ENCODE results near the gene CCT2.

CCT2 gene

DNA sequence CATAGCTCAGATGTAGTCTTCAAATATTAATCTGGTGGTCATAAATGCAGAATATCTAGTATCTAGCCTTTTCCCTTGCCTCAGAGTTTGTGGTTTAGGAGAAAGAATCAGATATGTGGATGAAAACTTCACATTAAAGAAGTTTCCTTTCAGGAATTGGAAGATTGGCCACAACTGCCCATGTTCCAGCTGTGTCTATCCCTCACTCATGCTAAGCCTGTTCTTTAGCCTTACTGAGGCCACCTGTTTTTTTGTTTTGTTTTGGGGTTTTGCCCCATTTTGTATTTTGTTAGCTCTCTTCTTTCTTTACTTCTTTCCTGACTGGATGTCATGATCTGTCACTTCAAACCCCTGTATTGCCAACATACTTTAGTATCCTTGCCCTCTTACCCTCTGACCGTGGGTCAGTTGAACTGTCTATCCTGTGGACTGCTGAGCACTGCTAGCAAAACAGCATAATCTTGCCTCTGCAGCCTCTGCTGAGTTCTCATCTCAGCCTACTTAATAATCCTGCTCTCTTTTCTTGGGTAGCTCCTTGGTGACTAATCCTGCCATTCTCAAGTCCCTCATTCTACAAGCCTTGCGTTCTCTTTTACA, 22.0 kb upstream of the CCT2 start:
- H3K4me2 ChIP-seq (ENCODE audit: low read length): no peak overlapping the region

DNA sequence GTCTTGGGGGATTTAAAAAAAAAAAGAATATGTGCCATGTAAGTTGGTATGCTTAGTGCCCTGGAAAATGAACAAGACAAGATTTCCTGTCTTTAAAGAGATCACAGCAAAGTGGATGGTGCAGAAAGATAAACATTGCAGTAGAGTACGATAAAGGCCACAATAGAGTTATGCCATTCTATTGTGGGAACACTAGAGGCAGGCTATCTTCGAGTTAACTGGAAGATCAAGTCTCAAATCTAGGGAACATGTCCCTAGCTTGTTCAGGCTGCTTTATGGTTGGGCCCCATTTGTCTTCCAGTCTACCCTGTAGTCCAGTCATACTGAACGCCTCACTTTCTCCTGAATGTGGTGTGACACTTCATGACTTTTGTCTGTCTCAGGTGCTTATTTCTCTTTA, 18.7 kb upstream of the CCT2 start:
- peaks cover 22% of the 10 kb centered on the region for H3K4me1 ChIP-seq (ENCODE audit: control insufficient read depth, insufficient read depth, low read length)
- H3K27me3 ChIP-seq (ENCODE audit: control insufficient read depth, insufficient read depth, low read length): no peaks in the 10 kb centered on the region
- H3K4me2 ChIP-seq (ENCODE audit: low read length): no peak overlapping the region
- peaks cover 24% of the 10 kb centered on the region for H3K36me3 ChIP-seq (ENCODE audit: insufficient read depth, low read length)
- H3K9ac ChIP-seq (ENCODE audit: low read depth, low read length): no peak overlapping the region
- H3K4me3 ChIP-seq (ENCODE audit: low read length): no peak overlapping the region
- no peaks in the 10 kb centered on the region for H3K9me3 ChIP-seq (replicated peaks; ENCODE audit: low read length)

More for the DNA sequence above, 22.0 kb upstream of the CCT2 start:
- Histone ChIP-seq H3K27me3 (ENCODE audit: control insufficient read depth, insufficient read depth, low read length) (no peaks in the 10 kb centered on the region), H3K4me3 (ENCODE audit: low read length) (no peak overlapping the region), H3K9me3 (replicated peaks; ENCODE audit: low read length) (no peaks in the 10 kb centered on the region), H3K36me3 (ENCODE audit: insufficient read depth, low read length) (peaks cover 17% of the 10 kb centered on the region), H3K4me1 (ENCODE audit: control insufficient read depth, insufficient read depth, low read length) (no peaks in the 10 kb centered on the region), H3K9ac (ENCODE audit: low read depth, low read length) (no peak overlapping the region)

DNA sequence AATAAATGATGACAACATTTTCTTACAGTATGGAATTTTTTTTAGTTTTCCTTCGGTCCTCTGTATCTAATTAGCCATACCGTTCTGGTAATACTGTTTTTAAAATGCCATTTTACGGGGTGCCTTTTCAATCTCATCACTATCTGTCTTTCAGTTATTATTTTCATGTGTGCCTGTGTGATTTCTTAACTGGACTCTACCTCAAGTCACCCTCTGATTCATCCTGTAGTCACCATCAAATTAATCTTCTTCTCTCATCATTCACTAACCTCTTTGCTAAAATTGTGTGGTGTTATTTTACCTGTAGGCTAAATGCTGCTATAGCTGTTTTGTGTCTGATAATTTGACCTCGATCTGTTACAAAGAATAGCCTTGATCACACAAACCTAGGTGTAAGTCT, 16.0 kb upstream of the CCT2 start:
- no peaks in the 10 kb centered on the region for H3K27me3 ChIP-seq (ENCODE audit: control insufficient read depth, insufficient read depth, low read length)
- H3K9me3 ChIP-seq (replicated peaks; ENCODE audit: low read length): no peaks in the 10 kb centered on the region
- H3K4me2 ChIP-seq (ENCODE audit: low read length): peak overlapping the region; percentile 34
- H3K4me1 ChIP-seq (ENCODE audit: control insufficient read depth, insufficient read depth, low read length): peaks cover 22% of the 10 kb centered on the region
- peaks cover 27% of the 10 kb centered on the region for H3K36me3 ChIP-seq (ENCODE audit: insufficient read depth, low read length)
- peak overlapping the region; percentile 32 for H3K4me3 ChIP-seq (ENCODE audit: low read length)
- H3K9ac ChIP-seq (ENCODE audit: low read depth, low read length): peak overlapping the region; percentile 48

DNA sequence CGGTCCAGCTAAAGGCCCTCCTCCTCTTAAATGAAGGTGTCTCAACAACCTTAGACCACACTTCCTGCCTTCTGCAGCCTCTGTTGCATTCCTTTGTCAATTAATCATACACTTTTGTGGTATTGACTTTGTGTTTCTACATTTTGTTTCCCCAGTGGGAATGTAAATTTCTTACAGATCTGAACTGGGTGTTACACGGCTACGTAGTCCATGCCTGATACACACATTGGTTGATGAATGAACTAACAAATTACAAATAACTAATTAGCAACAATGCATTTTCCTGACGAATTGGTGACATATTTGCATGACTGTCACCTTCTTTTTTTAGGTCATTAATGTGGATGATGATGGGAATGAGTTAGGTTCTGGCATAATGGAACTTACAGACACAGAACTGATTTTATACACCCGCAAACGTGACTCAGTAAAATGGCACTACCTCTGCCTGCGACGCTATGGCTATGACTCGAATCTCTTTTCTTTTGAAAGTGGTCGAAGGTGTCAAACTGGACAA, 15.2 kb upstream of the CCT2 start:
- H3K9me3 ChIP-seq (replicated peaks; ENCODE audit: low read length): no peaks in the 10 kb centered on the region
- H3K36me3 ChIP-seq (ENCODE audit: insufficient read depth, low read length): peaks cover 27% of the 10 kb centered on the region
- H3K4me2 ChIP-seq (ENCODE audit: low read length): peak overlapping the region; percentile 45
- H3K4me1 ChIP-seq (ENCODE audit: control insufficient read depth, insufficient read depth, low read length): peaks cover 22% of the 10 kb centered on the region
- peak overlapping the region; percentile 42 for H3K4me3 ChIP-seq (ENCODE audit: low read length)
- no peaks in the 10 kb centered on the region for H3K27me3 ChIP-seq (ENCODE audit: control insufficient read depth, insufficient read depth, low read length)
- peak overlapping the region; percentile 48 for H3K9ac ChIP-seq (ENCODE audit: low read depth, low read length)

DNA sequence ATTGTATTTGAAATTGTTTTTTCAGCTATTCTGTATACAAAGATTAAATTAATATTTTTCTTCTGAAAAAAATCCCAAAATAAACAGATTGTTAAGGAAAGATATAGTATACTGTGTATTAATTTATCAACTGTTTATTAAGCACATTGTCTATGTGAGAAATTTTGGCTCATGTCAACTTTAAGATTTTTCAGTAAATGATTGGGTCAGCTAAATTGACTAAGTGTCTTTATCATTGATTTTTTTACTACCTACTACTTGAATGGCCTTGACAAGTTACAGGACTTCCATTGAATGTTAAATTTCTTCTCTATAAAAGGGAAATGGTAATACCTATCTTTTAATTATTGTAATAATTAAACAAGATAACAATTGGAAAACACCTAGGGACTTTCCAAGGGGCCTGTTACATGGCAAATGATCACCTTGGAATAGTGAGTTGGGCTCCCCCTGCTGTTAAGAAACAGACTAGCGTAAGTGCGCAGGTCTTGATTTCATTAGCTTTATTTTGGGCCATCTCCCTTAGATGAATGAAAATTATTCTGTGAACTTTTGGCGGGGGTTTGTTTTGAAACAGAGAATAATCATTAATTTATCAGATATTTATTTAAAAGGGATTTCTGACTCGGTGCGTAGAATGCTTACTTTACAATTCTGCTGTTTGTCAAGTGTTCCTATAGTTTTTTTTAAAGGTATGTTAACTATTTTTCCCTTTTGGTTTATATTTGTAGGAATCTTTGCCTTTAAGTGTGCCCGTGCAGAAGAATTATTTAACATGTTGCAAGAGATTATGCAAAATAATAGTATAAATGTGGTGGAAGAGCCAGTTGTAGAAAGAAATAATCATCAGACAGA, 14.5 kb upstream of the CCT2 start:
- H3K27me3 ChIP-seq (ENCODE audit: control insufficient read depth, insufficient read depth, low read length): no peaks in the 10 kb centered on the region
- H3K9ac ChIP-seq (ENCODE audit: low read depth, low read length): peak overlapping the region; percentile 23
- peaks cover 22% of the 10 kb centered on the region for H3K4me1 ChIP-seq (ENCODE audit: control insufficient read depth, insufficient read depth, low read length)
- H3K9me3 ChIP-seq (replicated peaks; ENCODE audit: low read length): no peaks in the 10 kb centered on the region
- H3K4me2 ChIP-seq (ENCODE audit: low read length): peak overlapping the region; percentile 45
- H3K4me3 ChIP-seq (ENCODE audit: low read length): peak overlapping the region; percentile 42
- H3K36me3 ChIP-seq (ENCODE audit: insufficient read depth, low read length): peaks cover 30% of the 10 kb centered on the region

DNA sequence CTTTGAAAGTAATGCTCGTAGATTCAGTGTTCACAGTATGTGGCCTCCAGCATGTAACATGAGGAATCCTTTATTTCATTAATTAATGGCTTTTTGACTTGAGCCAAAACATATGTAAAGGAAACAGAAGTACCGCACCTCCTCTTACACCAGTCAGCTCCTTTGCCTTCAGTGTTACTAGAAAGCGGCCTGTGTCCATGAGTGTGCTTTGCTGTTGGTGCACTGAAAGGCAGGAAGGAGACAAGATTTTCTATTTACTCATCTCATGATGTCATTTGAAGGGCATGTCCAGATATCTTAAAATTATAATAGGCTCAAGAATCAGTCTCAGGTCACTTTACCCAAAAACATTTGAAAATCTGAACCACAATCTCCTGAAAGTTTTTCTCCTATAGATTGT, 9.9 kb upstream of the CCT2 start:
- no peak overlapping the region for H3K9ac ChIP-seq (ENCODE audit: low read depth, low read length)
- H3K4me2 ChIP-seq (ENCODE audit: low read length): no peak overlapping the region
- H3K4me1 ChIP-seq (ENCODE audit: control insufficient read depth, insufficient read depth, low read length): peaks cover 4% of the 10 kb centered on the region
- H3K36me3 ChIP-seq (ENCODE audit: insufficient read depth, low read length): peaks cover 32% of the 10 kb centered on the region
- no peak overlapping the region for H3K4me3 ChIP-seq (ENCODE audit: low read length)
- H3K9me3 ChIP-seq (replicated peaks; ENCODE audit: low read length): no peaks in the 10 kb centered on the region
- H3K27me3 ChIP-seq (ENCODE audit: control insufficient read depth, insufficient read depth, low read length): no peaks in the 10 kb centered on the region

DNA sequence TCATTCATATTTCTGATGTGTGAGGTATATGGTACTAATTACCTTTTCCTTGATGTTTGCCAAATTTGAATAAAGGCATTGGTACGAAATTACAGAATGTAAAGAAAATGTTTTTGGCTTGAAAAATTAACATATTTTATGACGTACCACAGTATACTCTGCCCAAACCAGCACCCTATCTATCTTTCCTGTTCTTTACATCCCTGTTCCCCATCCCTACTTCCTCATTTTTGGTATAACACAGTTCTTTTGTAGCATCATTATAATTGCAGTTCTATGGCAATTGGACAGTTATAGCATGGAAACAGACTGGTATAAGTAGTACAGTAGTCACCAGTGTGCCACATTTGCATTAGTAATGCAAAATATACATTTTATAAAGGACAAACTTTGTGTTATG, 7.0 kb upstream of the CCT2 start:
- H3K4me1 ChIP-seq (ENCODE audit: control insufficient read depth, insufficient read depth, low read length): no peaks in the 10 kb centered on the region
- H3K9ac ChIP-seq (ENCODE audit: low read depth, low read length): no peak overlapping the region
- H3K9me3 ChIP-seq (replicated peaks; ENCODE audit: low read length): no peaks in the 10 kb centered on the region
- H3K36me3 ChIP-seq (ENCODE audit: insufficient read depth, low read length): peaks cover 18% of the 10 kb centered on the region
- H3K27me3 ChIP-seq (ENCODE audit: control insufficient read depth, insufficient read depth, low read length): no peaks in the 10 kb centered on the region
- no peak overlapping the region for H3K4me3 ChIP-seq (ENCODE audit: low read length)
- H3K4me2 ChIP-seq (ENCODE audit: low read length): no peak overlapping the region

DNA sequence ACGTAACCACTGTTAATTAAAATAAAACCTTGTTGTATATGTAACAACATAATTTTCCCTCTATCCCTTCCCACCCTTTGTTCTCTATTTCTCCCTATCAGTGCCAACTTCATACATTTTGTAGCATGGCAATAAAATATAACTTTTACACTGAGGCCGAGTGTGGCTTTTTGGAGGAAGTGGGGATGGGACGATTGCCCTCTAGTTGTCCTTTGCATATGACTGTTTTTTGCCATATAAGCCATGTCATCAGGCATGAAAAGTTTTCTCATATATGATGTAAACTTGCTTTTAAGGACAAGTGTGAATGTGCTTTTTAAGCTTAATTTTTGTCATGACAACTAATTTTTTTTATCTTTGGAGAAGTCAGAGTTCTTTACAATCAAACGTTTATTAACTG, 6.2 kb upstream of the CCT2 start:
- Histone ChIP-seq H3K27me3 (ENCODE audit: control insufficient read depth, insufficient read depth, low read length) (no peaks in the 10 kb centered on the region), H3K4me2 (ENCODE audit: low read length) (no peak overlapping the region), H3K9me3 (replicated peaks; ENCODE audit: low read length) (no peaks in the 10 kb centered on the region), H3K36me3 (ENCODE audit: insufficient read depth, low read length) (peaks cover 16% of the 10 kb centered on the region), H3K4me1 (ENCODE audit: control insufficient read depth, insufficient read depth, low read length) (no peaks in the 10 kb centered on the region), H3K4me3 (ENCODE audit: low read length) (no peak overlapping the region), H3K9ac (ENCODE audit: low read depth, low read length) (no peak overlapping the region)

DNA sequence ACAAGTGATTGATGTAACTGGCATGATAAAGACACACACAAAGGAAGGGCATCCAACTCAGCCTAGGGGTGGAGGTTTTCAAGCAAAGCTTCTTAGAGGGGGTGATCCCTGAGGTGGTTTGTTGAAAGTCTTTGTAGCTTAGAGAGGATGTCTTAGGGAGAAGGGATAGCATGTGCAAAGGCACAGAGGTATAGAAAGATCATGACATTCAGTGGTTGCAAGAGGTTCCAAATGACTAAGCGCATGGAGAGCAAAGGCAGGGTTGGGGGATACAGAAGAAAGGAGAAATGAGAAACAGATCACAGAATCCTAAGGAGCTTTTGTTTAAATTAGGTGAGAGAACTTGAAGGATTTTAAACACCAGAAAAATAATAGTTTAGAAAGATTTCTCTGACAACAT, 5.2 kb upstream of the CCT2 start:
- Histone ChIP-seq H3K4me1 (ENCODE audit: control insufficient read depth, insufficient read depth, low read length) (no peaks in the 10 kb centered on the region), H3K9me3 (replicated peaks; ENCODE audit: low read length) (no peaks in the 10 kb centered on the region), H3K9ac (ENCODE audit: low read depth, low read length) (no peak overlapping the region), H3K4me2 (ENCODE audit: low read length) (no peak overlapping the region), H3K36me3 (ENCODE audit: insufficient read depth, low read length) (peaks cover 6% of the 10 kb centered on the region), H3K4me3 (ENCODE audit: low read length) (no peak overlapping the region), H3K27me3 (ENCODE audit: control insufficient read depth, insufficient read depth, low read length) (no peaks in the 10 kb centered on the region)

DNA sequence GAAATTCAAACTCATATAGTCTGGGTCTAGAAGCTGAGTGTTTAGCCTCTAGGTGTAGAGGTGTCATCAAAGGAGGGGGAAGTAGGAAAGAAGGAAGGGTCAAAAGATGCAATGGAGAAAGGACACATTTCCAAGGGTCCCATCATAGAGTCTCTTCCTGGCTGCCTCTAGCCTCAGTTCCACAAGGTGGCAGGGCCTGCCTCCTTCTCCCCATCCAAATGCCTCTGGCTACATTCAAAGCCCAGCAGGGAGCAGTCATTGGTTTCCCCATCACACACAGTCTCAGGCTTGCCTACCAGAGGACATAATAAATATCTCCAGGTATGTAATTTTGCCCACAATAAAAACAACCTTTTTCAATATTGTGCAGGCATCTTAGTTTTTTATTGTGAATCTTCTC, 2.1 kb upstream of the CCT2 start:
- H3K4me2 ChIP-seq (ENCODE audit: low read length): no peak overlapping the region
- H3K27me3 ChIP-seq (ENCODE audit: control insufficient read depth, insufficient read depth, low read length): no peaks in the 10 kb centered on the region
- H3K9ac ChIP-seq (ENCODE audit: low read depth, low read length): no peak overlapping the region
- peaks cover 16% of the 10 kb centered on the region for H3K36me3 ChIP-seq (ENCODE audit: insufficient read depth, low read length)
- no peaks in the 10 kb centered on the region for H3K9me3 ChIP-seq (replicated peaks; ENCODE audit: low read length)
- H3K4me1 ChIP-seq (ENCODE audit: control insufficient read depth, insufficient read depth, low read length): no peaks in the 10 kb centered on the region
- H3K4me3 ChIP-seq (ENCODE audit: low read length): no peak overlapping the region

DNA sequence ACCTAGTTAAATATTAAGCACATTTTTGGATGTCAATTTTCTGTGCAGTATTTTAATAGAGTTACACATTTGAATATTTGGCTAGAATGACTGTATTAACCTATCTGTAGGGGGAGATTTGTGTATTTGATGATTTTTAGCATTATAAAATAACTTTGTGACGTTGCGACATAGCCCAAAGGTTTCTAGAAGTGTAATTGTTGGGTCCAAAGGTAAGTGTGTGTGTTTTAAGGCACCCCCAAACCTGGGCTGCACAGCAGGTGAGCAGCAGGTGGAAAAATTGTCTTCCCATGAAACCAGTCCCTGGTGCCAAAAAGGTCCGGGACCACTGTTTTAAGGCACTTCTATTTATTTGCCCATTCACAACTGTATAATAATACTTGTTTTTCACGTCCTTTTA, 3.3 kb downstream of the CCT2 start:
- Histone ChIP-seq H3K9ac (ENCODE audit: low read depth, low read length) (no peak overlapping the region), H3K4me3 (ENCODE audit: low read length) (no peak overlapping the region), H3K36me3 (ENCODE audit: insufficient read depth, low read length) (peaks cover 62% of the 10 kb centered on the region)

More for the DNA sequence above, 3.3 kb downstream of the CCT2 start:
- Histone ChIP-seq H3K9me3 (replicated peaks; ENCODE audit: low read length) (no peaks in the 10 kb centered on the region), H3K4me1 (ENCODE audit: control insufficient read depth, insufficient read depth, low read length) (no peaks in the 10 kb centered on the region), H3K27me3 (ENCODE audit: control insufficient read depth, insufficient read depth, low read length) (no peaks in the 10 kb centered on the region), H3K4me2 (ENCODE audit: low read length) (no peak overlapping the region)
